ENCODE measurements around the gene IRF6.

The IRF6 gene

GRCh38 chr1:209813902-209814301 lies 8.0 kb upstream of the IRF6 start:
- Histone ChIP-seq H3F3A (ENCODE audit: insufficient read depth, low read length) (no peaks in the 10 kb centered on the region), H2AFZ (ENCODE audit: low read length) (no peak overlapping the region), H3K9me2 (ENCODE audit: low read depth, low read length) (no peaks in the 10 kb centered on the region)

GRCh38 chr1:209810783-209811182 lies 4.8 kb upstream of the IRF6 start:
- Histone ChIP-seq H3F3A (ENCODE audit: insufficient read depth, low read length) (no peaks in the 10 kb centered on the region), H3K27me3 (ENCODE audit: insufficient read depth, low read length) (no peaks in the 10 kb centered on the region), H3K79me2 (ENCODE audit: insufficient read depth, low read length) (no peaks in the 10 kb centered on the region), H3K4me2 (ENCODE audit: low read length) (no peak overlapping the region), H3K9me3 (ENCODE audit: low read length) (no peaks in the 10 kb centered on the region), H3K9me2 (ENCODE audit: low read depth, low read length) (no peaks in the 10 kb centered on the region), H2AFZ (ENCODE audit: low read length) (no peak overlapping the region), H3K27ac (ENCODE audit: low read depth, low read length, poor library complexity, severe bottlenecking) (no peak overlapping the region), H4K20me1 (ENCODE audit: insufficient read depth, low read length) (no peaks in the 10 kb centered on the region), H3K4me1 (ENCODE audit: insufficient read depth, low read length, severe bottlenecking) (peaks cover 4% of the 10 kb centered on the region), H3K9ac (ENCODE audit: low read length) (no peak overlapping the region), H3K4me3 (ENCODE audit: low read depth, low read length, poor library complexity, severe bottlenecking) (no peak overlapping the region), H3K36me3 (ENCODE audit: insufficient read depth, low read length) (no peaks in the 10 kb centered on the region)
- TF ChIP-seq CTCF (IDR thresholded peaks at IDR 0.05; ENCODE audit: low read length) (no peak), EZH2 (IDR thresholded peaks at IDR 0.05; ENCODE audit: borderline replicate concordance, low read length) (no peak)

More at GRCh38 chr1:209813902-209814301, 8.0 kb upstream of the IRF6 start:
- Histone ChIP-seq H3K4me3 (ENCODE audit: low read depth, low read length, poor library complexity, severe bottlenecking) (no peak overlapping the region), H3K36me3 (ENCODE audit: insufficient read depth, low read length) (no peaks in the 10 kb centered on the region), H3K79me2 (ENCODE audit: insufficient read depth, low read length) (no peaks in the 10 kb centered on the region), H3K9ac (ENCODE audit: low read length) (no peak overlapping the region), H3K27me3 (ENCODE audit: insufficient read depth, low read length) (no peaks in the 10 kb centered on the region), H3K4me1 (ENCODE audit: insufficient read depth, low read length, severe bottlenecking) (no peaks in the 10 kb centered on the region), H3K27ac (ENCODE audit: low read depth, low read length, poor library complexity, severe bottlenecking) (no peak overlapping the region), H3K9me3 (ENCODE audit: low read length) (no peaks in the 10 kb centered on the region), H3K4me2 (ENCODE audit: low read length) (no peak overlapping the region), H4K20me1 (ENCODE audit: insufficient read depth, low read length) (no peaks in the 10 kb centered on the region)
- TF ChIP-seq CTCF (IDR thresholded peaks at IDR 0.05; ENCODE audit: low read length) = no peak
- TF ChIP-seq EZH2 (IDR thresholded peaks at IDR 0.05; ENCODE audit: borderline replicate concordance, low read length) = no peak

GRCh38 chr1:209809611-209810010 lies 3.7 kb upstream of the IRF6 start:
- H3K9ac ChIP-seq (ENCODE audit: low read length) = no peak overlapping the region
- no peak overlapping the region for H3K4me3 ChIP-seq (ENCODE audit: low read depth, low read length, poor library complexity, severe bottlenecking)
- peaks cover 4% of the 10 kb centered on the region for H3K4me1 ChIP-seq (ENCODE audit: insufficient read depth, low read length, severe bottlenecking)
- H3K27me3 ChIP-seq (ENCODE audit: insufficient read depth, low read length) = no peaks in the 10 kb centered on the region
- no peak overlapping the region for H2AFZ ChIP-seq (ENCODE audit: low read length)
- H3K27ac ChIP-seq (ENCODE audit: low read depth, low read length, poor library complexity, severe bottlenecking) = no peak overlapping the region
- H3F3A ChIP-seq (ENCODE audit: insufficient read depth, low read length) = no peaks in the 10 kb centered on the region
- H3K36me3 ChIP-seq (ENCODE audit: insufficient read depth, low read length) = no peaks in the 10 kb centered on the region
- no peaks in the 10 kb centered on the region for H3K79me2 ChIP-seq (ENCODE audit: insufficient read depth, low read length)
- no peaks in the 10 kb centered on the region for H3K9me3 ChIP-seq (ENCODE audit: low read length)
- H4K20me1 ChIP-seq (ENCODE audit: insufficient read depth, low read length) = no peaks in the 10 kb centered on the region
- TF ChIP-seq EZH2 (IDR thresholded peaks at IDR 0.05; ENCODE audit: borderline replicate concordance, low read length) = no peak
- TF ChIP-seq CTCF (IDR thresholded peaks at IDR 0.05; ENCODE audit: low read length) = no peak
- H3K4me2 ChIP-seq (ENCODE audit: low read length) = no peak overlapping the region
- H3K9me2 ChIP-seq (ENCODE audit: low read depth, low read length) = no peaks in the 10 kb centered on the region

All from OCI-LY1 (cell line).